Left forelimb (tissue), 1 donor: ENCODE results near the gene IFT81.
"Not testable (repeated sequence)": the region's sequence is repeated elsewhere in the genome, so short reads cannot be mapped to it uniquely, and the experiment has no call there.

Experiments
- DNase-seq: peaks from one replicate; pipeline ENCODE4 v3.0.0-alpha.2; 2018; ENCODE audit warnings: low spot score

The IFT81 gene

GRCh38 chr12:110244829-110245228 lies 120.7 kb downstream of the IFT81 start:
- DNase-seq: no peak

GRCh38 chr12:110245369-110245772 lies 121.2 kb downstream of the IFT81 start:
- DNase-seq: no peak

- DNase-seq: no peak
Observed at GRCh38 chr12:110246636-110247339, 122.6 kb downstream of the IFT81 start.

GRCh38 chr12:110247340-110248095 lies 123.4 kb downstream of the IFT81 start:
- no peak for DNase-seq

GRCh38 chr12:110248096-110248447 lies 123.9 kb downstream of the IFT81 start:
- no peak for DNase-seq

- DNase-seq: no peak
Observed at GRCh38 chr12:110249105-110249504, 124.9 kb downstream of the IFT81 start.

GRCh38 chr12:110249716-110250225 lies 125.6 kb downstream of the IFT81 start:
- no peak for DNase-seq

- DNase-seq: no peak
Observed at GRCh38 chr12:110251381-110251780, 127.2 kb downstream of the IFT81 start.

GRCh38 chr12:110252716-110253115 lies 128.6 kb downstream of the IFT81 start:
- DNase-seq: no peak

- no peak for DNase-seq
Observed at GRCh38 chr12:110253176-110253575, 129.0 kb downstream of the IFT81 start.

GRCh38 chr12:110254971-110255540 lies 130.9 kb downstream of the IFT81 start:
- DNase-seq: no peak

- DNase-seq: not testable (repeated sequence)
Observed at GRCh38 chr12:110255890-110256456, 131.8 kb downstream of the IFT81 start.

- DNase-seq: no peak
Observed at GRCh38 chr12:110256780-110257431, 132.7 kb downstream of the IFT81 start.

- DNase-seq: no peak
Observed at GRCh38 chr12:110258466-110258865, 134.3 kb downstream of the IFT81 start.

- DNase-seq: peak; percentile 20
Observed at GRCh38 chr12:110262442-110263388, 138.6 kb downstream of the IFT81 start.

- peak; percentile 42 for DNase-seq
Observed at GRCh38 chr12:110266381-110266960, 142.3 kb downstream of the IFT81 start.

GRCh38 chr12:110266980-110267620 lies 142.9 kb downstream of the IFT81 start:
- peak; percentile 80 for DNase-seq
